Fibroblast of skin of right biceps (primary cell): ENCODE measurements around the gene FASTKD3.

Experiments
- DNase-seq: peaks from one replicate; pipeline ENCODE4 v3.0.0-alpha.2; 2013

The FASTKD3 gene

GRCh38 chr5:7877851-7878250 is 9.0 kb upstream of the FASTKD3 start:
- DNase-seq: peak; percentile 5

DNA sequence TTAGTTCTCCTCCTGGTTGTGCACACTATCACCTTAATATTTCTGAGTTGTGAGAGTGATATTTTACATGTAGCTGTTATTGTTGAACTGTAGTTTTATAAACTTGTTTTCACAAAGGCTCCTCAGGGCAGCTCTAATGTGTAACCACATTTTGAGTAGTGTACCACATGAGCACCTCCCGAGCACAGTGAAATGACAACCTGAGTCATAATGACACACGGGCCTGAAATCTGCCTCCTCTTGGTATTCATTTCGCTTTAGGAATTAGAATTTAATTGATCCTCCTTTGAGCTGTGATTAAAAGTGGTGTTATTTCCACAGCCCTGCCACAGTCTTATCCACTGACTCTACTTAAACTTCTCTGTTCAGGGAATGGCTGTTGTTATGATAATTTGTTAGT is 8.0 kb upstream of the FASTKD3 start:
- DNase-seq: peak; percentile 71

DNA sequence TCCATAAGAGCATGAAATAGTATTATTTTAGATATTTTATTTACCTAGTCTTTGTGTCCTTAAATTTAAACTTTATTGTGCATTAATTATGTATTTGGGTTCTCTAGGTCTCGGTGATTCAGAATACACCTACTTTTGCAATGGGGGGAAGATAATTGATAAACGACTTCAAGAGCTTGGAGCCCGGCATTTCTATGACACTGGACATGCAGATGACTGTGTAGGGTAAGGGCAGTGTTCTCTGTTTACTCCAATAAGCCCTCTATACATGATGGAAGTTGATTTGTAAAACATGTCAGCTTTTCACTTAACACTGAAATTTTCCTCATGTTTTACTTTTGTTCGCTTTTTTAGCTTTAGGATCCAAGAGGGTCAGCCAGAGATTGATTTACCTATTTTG is 6.3 kb upstream of the FASTKD3 start:
- DNase-seq: no peak

DNA sequence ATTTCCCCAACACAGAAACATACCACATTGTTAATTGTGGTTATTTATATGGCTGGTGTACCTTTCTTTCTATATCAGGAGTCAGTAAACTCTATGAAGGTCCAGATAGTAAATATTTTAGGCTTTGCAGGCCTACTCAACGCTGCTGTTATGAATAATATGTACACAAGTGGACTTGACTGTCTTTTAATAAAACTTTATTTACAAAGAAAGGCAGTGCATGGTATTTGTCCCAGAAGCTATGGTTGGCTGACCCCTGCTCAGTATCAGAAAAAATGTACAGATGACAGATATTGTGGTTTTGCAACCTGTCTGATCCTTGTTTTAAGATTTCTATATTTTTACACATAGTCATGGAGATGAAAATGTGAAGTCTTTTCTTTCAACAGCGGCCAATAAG is 5.8 kb upstream of the FASTKD3 start:
- no peak for DNase-seq

DNA sequence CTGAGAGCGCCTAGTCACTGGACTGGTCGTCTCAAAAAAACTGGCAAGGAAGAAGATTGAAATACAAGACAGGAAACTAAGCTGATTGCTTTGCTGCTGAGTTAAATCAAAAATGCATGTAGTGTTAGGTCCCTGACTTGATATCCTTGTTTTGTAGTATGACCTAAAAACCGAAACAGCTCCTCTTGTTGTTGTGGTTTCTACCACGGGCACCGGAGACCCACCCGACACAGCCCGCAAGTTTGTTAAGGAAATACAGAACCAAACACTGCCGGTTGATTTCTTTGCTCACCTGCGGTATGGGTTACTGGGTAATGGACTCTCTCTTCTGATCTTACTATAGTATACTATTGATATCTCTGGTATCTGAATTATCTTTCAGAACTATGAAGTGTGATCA is 4.4 kb upstream of the FASTKD3 start:
- no peak for DNase-seq

DNA sequence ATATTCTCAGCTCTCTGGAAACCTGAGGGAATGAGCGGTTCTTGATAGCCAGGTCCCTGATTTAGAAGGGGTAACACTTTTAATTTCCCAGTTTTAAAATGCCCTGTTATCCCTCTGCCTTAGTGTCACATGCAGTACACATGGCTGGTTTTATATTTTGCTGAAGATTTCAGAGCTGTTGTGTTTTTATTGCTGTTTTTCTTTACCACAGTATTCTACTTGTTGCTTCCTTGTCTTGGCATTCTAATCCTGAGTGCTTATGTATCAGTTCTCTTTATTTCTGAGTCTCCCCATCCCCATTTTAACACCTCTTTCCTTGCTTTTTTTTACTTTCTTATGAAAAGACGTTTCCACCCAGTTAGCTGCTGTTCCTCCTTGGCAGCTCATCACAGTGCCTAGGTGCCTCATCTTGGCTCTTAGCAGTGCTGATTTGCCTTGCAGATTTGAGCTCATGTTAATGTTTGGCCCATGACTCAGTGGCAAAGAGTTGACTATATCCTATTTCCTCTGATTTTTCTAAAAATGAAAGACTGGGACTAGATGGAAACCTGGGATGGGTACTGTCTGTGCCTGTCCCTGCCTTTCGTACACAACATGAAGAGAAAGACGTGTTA is 3.8 kb upstream of the FASTKD3 start:
- no peak for DNase-seq

- DNase-seq: no peak
Observed at GRCh38 chr5:7871653-7872052, 2.8 kb upstream of the FASTKD3 start.

DNA sequence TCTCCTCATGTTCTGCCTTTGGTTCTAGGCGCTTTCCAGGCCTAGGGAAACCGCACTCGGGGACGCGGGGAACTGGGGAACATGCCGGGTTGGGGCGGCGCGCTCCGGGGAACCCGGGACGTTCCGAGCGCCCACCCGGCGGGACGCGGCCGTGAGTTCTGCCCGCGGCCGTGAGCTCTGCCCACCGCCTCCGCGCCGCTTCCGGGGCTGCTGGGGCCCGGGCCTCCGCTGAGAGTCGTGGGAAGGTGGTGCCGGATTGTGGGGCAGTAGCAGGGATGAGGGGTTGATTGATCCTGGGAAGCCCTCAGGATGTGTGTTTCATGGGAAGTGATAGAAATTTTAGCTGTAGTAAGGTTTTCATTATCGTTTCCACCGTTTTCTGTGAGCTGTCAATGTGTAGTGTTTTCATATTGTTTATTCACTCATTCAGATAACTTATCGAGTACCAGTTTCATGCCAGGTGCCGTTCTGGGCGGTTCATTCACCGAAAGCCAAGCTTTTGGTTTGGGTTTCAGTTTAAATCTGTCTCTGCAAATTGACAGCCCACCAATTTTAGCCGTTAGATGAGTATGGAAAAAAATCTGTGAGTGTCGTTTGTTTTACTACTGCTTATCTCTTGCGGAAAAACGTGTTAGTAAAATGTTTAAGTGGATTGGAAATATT is 774 bp upstream of the FASTKD3 start:
- no peak for DNase-seq

GRCh38 chr5:7868427-7868772 is 431 bp downstream of the FASTKD3 start:
- no peak for DNase-seq

DNA sequence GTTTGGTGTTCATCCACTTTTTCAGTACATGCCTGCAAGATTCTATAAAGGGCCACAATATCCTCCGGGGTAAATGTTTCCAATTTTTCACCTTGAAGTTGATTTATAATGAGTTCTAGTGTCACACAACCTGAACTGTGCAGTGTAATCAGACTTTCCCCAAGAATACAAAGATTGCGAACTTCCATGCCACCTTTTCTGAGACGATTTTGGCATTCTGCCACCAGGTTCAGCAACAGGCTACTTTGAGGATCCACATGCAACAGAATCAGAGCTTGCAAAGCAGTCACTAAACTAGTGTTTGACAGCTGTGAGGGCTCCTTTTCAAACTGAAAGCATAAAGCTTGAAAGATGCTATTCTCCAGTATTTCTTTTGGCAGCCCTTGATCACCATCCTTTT is 1.6 kb downstream of the FASTKD3 start:
- no peak for DNase-seq

DNA sequence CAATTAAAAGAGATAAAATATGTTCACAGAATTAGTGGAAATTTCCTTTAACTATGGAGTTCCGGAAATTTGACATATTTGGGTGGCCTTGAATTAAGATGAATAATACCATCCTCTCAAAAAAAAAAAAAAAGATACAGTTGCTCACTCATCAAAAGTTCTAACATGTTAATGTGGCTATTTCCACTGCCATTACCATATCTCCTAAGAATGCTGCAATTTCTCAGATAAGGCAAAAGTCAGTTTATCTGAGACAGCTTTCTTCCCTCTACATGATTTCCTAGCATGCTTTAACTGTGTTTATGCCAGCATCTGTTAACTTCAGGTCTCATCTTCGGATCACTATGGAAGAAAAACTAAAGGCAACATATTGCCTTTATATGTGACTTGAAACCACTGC is 2.6 kb downstream of the FASTKD3 start:
- no peak for DNase-seq

DNA sequence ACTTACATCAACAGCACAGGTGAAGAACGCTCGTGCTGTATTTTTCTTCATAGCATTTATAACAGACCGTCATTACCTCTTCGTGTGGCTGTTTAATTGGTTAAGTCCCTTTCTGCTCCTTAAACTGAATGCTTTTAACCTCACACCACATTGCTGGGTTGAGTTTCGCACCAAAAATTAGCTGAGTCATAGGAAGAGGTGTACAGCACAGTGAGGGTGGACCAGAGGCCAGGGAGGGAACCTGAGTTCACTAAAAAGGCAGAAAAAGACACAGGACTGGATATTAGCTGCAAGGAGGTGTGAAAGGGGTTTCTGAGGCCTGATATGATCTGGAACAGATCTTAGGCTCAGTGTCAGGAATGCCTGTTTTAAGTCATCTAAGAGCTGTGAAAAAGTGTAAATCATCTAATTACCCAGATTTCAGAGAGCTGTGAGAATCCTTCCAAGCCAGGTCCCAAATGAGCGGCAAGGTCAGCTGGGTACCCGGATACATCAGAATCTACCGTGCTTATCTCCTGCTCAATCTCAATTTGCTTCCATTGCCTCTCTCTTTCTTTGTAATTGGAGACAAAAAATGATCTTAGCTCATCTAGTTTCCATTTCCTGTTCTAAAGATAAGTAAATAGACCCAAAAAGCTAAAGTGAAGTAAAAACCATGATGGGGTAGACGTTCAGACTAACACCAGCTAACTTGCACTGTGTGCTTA is 10.8 kb downstream of the FASTKD3 start:
- DNase-seq: no peak

- DNase-seq: no peak
Observed at GRCh38 chr5:7857361-7857760, 11.5 kb downstream of the FASTKD3 start.

DNA sequence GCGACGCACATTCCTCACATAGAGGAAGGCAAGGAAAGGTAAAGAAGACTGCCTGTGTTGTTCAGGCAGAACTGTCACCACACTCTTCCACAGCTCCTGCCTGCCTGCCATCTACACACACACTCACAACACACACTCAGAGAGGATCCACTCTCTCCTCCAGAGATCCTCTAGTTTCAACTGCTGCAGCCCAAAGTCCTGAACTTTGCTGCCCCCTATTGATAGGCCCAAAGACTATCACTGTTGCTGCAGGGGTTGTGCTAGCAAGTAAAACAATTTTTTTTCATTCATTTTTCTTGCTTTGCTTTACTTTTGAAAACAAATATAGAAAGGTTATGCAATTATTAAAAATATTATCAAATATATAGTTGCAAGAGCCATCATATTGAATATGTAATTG is 12.0 kb downstream of the FASTKD3 start:
- DNase-seq: no peak

DNA sequence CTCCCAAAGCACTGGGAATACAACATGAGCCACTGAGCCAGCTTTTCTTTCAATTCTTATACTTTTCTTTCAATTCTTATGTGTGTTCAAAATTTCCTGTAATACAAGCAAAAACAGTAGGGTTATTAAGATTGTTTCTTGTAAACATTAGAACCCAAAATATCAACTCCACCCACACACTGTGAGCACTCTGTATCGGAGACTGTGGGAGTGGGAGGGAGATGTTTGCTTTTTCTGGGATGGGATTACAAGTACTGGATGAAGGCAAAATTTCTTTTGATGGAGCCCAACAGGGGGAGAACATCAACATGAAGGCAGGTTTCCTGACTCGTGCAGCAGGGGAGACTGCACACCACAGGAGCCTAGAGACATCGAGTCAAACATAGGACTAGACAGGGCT is 13.2 kb downstream of the FASTKD3 start:
- DNase-seq: no peak

DNA sequence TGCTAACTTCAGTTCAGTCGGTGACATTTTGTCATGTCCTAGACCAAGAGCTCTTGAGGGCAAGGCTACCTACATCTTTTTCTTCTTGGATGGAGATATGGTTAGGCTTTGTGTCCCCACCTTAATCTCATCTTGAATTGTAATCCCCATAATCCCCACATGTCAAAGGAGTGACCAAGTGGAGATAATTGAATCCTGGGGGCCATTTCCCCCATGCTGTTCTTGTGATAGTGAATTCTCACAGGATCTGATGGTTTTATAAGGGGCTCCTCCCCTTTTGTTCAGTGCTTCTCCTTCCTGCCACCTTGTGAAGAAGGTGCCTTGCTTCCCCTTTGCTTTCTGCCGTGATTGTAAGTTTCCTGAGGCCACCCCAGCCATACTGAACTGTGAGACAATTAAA is 15.8 kb downstream of the FASTKD3 start:
- no peak for DNase-seq

- peak; percentile 14 for DNase-seq
Observed at GRCh38 chr5:7852542-7852941, 16.3 kb downstream of the FASTKD3 start.

DNA sequence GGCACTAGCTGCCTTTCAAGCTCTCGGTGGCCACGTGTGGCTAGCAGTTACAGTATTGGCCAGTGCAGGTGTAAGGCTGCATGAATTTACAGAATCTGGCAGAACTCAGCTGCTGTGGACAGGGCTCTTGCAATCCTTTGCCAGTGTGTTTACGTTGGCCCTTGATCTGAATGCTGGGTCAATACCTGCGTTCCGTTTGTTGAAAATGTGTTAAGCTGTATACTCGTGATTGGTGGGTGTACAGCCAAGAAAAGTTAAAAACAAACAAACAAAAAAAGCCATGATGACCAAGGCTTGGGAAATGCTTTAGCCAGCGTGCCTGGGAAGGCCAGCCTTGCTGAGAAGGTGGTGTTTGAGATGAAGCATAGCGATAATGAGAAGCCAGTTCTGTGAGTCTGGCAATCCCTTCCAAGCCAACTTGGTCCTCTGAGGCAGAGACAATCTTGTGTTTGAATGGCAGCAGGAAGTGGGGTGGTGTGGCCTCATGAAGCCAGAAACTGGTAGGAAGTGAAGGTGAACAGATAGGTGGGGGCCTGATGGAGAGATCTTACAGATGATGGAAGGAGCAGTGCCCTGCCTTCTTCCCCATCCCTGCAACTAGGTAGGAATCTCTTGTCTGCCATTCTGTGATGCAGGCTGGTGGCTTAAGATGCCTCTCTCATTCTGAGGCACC is 17.1 kb downstream of the FASTKD3 start:
- DNase-seq: no peak

DNA sequence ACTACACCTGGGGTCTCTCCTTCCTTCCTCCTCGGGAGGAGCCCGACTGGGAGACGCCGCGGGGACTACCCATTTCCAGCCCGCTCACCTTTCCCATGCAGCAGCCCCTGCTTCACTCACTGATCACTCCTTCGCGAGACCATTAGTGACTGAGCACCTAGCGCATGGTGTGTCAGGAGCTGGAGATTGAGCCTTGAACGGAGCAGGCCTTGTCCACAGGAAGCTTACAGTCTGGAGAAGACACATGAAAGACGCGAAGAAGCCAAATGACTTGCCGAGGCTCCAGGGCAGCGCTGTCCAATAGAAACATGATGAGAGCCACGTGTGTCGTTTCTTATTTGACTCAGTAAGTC is 17.6 kb downstream of the FASTKD3 start:
- no peak for DNase-seq

DNA sequence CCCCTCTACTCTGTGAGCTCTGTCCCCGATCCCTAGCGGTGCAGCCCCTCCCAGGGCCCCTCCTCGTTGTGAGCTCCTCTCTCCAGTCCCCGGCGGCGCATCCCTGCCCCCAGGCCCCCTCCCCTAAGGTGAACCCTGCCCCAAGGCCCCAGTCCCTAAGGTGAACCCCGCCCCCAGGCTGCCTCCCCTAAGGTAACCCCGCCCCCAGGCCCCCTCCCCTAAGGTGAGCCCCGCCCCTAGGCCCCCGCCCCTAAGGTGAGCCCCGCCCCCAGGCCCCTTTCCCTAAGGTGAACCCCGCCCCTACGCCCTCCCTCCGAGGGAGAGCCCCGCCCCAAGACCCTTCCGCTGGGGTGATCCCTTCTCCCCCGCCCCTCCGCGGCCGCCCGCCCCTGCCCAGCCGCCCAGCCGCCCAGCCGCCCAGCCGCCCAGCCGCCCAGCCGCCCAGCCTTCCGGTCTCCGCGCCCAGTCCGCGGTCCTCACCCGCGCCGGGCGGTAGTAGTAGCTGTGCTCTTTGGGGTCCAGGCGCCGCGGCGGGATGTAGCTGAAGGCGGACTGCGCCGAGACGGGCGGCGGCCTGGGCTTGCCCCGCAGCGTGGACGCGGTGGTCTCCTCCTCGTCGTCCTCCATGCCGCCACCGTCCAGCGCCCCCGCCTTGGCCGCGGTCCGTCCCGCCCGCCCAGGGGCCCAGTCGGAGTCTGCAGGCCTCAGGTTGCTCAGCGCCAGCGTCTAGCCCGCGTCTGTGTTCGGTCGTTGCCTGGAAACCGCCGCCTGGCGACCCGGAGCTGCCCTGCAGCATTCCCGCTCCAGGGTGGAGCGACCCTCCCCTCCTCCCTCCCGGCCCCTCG is 18.2 kb downstream of the FASTKD3 start, which contains the start of gene CFAP90:
TSS of gene CFAP90 (minus strand) at position 739 of the 845 bp plus-strand sequence. CDS start at position 627, 112 bp downstream.
- DNase-seq: peak; percentile 45

- DNase-seq: peak; percentile 11
Observed at GRCh38 chr5:7849681-7850394, 19.0 kb downstream of the FASTKD3 start.

GRCh38 chr5:7848296-7848695 is 20.5 kb downstream of the FASTKD3 start:
- DNase-seq: peak; percentile 14
